Right lobe of liver (tissue), 6 donors: Measurements from ENCODE around the gene COPS4. TPM values are rescaled to one million over a fixed set of nuclear protein-coding genes. Genes with fewer than 3 reads are reported as not detected.
A peak's percentile ranks its signal among the peaks of the same experiment; 100 is the strongest.

Experiments
- ATAC-seq, 4 donors: fragments of 200-7000 bp; cut with Tn5 transposase; one replicate each; pipeline ENCODE4 v1.9.1; 2020; ENCODE audit warnings: mild to moderate bottlenecking in 4 of 4, moderate library complexity in 4 of 4
- DNase-seq, 3 donors: peaks; one replicate each; pipeline ENCODE4 v3.0.0-alpha.2; 2020
- H3K27ac ChIP-seq, 3 donors: fragments of 200-600 bp; one replicate each; pipeline ENCODE4 v1.8.0; 2022
- H3K27me3 ChIP-seq, 2 donors: fragments of 200-600 bp; one replicate each; pipeline ENCODE4 v1.8.0; 2022
- H3K36me3 ChIP-seq, 4 donors: fragments of 200-600 bp; sonication (generic) in 1 of 4; one replicate each; pipeline versions ENCODE4 v1.5.1 to v1.8.0; 2017 to 2022; ENCODE audit warnings: control low read depth in 1 of 4
- H3K4me1 ChIP-seq, 4 donors: fragments of 200-600 bp; sonication (generic) in 1 of 4; one replicate each; pipeline versions ENCODE4 v1.5.1 to v1.8.0; 2017 to 2022; ENCODE audit warnings: control low read depth in 1 of 4
- H3K4me3 ChIP-seq, 3 donors: fragments of 200-600 bp; one replicate each; pipeline ENCODE4 v1.8.0; 2022
- H3K9me3 ChIP-seq, 4 donors: fragments of 200-600 bp; sonication (generic) in 1 of 4; one replicate each; pipeline versions ENCODE4 v1.5.1 to v1.8.0; 2017 to 2022; ENCODE audit warnings: control low read depth in 1 of 4
- POLR2A ChIP-seq: fragments of 450-650 bp; IDR thresholded peaks from one replicate; pipeline ENCODE4 v1.6.1; 2017; ENCODE audit warnings: antibody characterized with exemption, mild to moderate bottlenecking
- WGBS: methylation state at CpG from one replicate; pipeline ENCODE4 v1.1.6; 2018; ENCODE audit warnings: low coverage, low lambda C conversion rate; ENCODE audit not compliant: insufficient coverage; ENCODE audit errors: missing lambda C conversion rate; 5-methylcytosine and 5-hydroxymethylcytosine counted together
- intact Hi-C, 2 donors: fragments of 100-400 bp; cut with DNase I; formaldehyde crosslinking; loops; one replicate each; pipeline versions ENCODE4 v1.11.2 to v1.14.1; 2022
- total RNA-seq, 6 experiments: library from RNA; depleted of rRNA in 2 of 6; stranded (reverse); fragments of >200 nt in 2 of 6; fragmentation: NEBNext Ultra II Directional in 3 of 6; extraction: Animal tissue kit (Norgen Biotek cat#: 25700) in 3 of 6; gene quantifications; one replicate each; pipeline versions ENCODE4 v1.1.0 to v1.2.4, GENCODE V29; 2016 to 2023
- TF ChIP-seq, protein P1 (sequence below), 4 donors: fragments of 200-600 bp in 3 of 4; fragments of 450-650 bp in 1 of 4; IDR thresholded peaks; one replicate each; pipeline versions ENCODE4 v1.5.1 to v1.8.0; 2016 to 2022; ENCODE audit warnings: antibody characterized with exemption in 4 of 4, mild to moderate bottlenecking in 2 of 4
- donor health status: DM: no; HTN: yes; CAD: no.
- donor health status: DM: no; HTN: no; CAD: no.
- donor health status: DM: no; HTN: no; CAD: no.
- donor health status: DM: no; HTN: yes; CAD: no.
- donor health status: DM: no; HTN: yes; CAD: no.

The COPS4 gene
- total RNA-seq, 6 experiments from 2014 or later: 11.1 to 18.9 (median 14.7) TPM

DNA sequence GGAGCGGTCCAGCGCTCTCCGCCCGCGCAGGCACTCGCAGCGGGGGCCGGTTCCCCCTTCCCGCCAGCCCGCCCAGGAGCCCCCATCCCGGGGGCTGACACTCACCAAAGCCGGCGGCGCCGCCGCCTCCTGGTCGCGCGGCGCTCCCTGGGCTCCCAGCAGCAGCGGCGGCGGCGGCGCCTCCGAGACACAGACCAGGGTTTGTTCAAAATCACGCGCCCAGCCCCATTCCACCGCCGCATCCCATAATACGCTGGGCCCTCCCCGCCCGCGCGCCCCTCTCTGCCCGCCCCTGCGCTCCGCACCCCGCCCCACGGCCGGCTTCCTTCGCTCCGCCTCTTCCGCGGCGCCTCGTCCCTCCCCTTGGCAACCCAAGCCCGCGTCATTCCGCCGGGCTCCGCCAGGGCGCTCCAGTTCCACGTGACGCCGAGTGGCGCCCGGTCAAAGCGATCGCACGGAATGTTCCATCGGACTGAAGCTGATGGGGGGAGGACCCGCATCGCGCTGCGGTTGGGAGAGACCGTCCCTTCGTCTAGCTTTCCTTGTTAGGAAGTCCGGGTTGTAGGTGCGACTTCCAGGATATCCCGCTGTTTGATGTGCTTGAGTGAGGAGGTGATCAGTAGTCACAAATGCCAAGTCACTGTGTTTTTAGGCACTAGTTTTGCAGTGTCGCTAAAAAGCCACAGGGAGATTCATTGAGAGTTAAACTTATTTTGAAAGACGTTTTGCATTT lies 22.1 kb upstream of the COPS4 start:
- Histone ChIP-seq H3K27ac (peak overlapping the region; percentile 67 to 76 (median 72)), H3K36me3 (no peaks in the 10 kb centered on the region), H3K9me3 (no peaks in the 10 kb centered on the region), H3K4me3 (peak overlapping the region; percentile 65 to 85 (median 70)), H3K27me3 (no peaks in the 10 kb centered on the region), H3K4me1 (peaks cover 0 to 23% (median 11%) of the 10 kb centered on the region in 4 donors)
- DNase-seq: peak; percentile 98 to 99 (median 99)
- 0% methylated on average over 21 of the region's 73 CpGs for WGBS
- TF ChIP-seq POLR2A: peak; percentile 76
- TF ChIP-seq, protein P1, sequence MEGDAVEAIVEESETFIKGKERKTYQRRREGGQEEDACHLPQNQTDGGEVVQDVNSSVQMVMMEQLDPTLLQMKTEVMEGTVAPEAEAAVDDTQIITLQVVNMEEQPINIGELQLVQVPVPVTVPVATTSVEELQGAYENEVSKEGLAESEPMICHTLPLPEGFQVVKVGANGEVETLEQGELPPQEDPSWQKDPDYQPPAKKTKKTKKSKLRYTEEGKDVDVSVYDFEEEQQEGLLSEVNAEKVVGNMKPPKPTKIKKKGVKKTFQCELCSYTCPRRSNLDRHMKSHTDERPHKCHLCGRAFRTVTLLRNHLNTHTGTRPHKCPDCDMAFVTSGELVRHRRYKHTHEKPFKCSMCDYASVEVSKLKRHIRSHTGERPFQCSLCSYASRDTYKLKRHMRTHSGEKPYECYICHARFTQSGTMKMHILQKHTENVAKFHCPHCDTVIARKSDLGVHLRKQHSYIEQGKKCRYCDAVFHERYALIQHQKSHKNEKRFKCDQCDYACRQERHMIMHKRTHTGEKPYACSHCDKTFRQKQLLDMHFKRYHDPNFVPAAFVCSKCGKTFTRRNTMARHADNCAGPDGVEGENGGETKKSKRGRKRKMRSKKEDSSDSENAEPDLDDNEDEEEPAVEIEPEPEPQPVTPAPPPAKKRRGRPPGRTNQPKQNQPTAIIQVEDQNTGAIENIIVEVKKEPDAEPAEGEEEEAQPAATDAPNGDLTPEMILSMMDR (IDR thresholded peaks at IDR 0.05): peak; percentile 30 to 60 (median 49)
- intact Hi-C loops: no loop called here
- ATAC-seq: peak; percentile 94 to 98 (median 94)

DNA sequence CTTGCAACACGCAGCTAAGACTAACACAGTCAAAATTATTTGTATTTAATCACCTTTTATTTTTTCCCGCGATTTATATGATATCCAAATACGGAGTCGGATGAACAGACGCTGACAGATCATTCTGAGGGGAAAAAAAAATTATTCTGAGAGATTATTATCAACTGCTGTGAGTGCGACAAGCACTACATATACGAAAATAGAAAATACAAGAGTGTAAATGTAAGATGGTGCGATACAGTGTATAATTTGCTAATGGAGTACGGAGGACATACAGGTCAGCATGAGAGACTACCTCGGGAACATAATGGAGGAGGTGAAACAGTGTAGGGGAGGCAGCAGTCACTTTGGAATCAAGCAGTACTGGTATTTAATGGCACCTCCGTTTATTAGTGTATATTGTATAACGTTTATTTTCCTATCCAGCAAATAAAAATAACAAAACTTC lies 21.5 kb upstream of the COPS4 start:
- Histone ChIP-seq H3K4me1 (peaks cover 0 to 23% (median 11%) of the 10 kb centered on the region in 4 donors), H3K27me3 (no peaks in the 10 kb centered on the region), H3K27ac (peak overlapping the region; percentile 52 to 63 (median 56)), H3K36me3 (no peaks in the 10 kb centered on the region), H3K9me3 (no peaks in the 10 kb centered on the region), H3K4me3 (peak overlapping the region; percentile 33 to 85 (median 70))
- DNase-seq: no peak
- intact Hi-C loops: no loop called here
- 5% methylated on average over 13 of the region's 13 CpGs for WGBS
- no peak for TF ChIP-seq POLR2A
- TF ChIP-seq, protein P1 (IDR thresholded peaks at IDR 0.05): no peak
- no peak for ATAC-seq

DNA sequence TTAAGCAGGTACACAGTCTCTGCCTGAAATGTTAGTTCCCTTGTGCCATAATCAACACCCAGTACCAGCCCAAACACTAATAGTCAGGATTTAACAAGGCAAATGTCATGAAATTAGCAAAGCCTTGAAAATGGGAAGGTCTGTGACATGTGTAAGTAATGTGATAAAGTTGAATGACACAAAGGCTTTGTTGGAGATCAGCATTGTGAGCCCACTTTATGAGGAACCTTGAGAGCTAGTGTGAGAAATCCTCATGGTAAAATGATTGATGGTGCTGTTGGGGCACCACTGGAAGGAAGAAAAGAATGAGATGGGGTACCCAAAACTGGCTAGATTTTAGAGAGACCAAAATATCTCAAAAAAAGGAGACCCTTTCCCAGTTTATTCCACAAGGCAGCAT lies 21.1 kb upstream of the COPS4 start:
- H3K27ac ChIP-seq: peak overlapping the region in 2 of 3 donors; percentile 52 to 63
- DNase-seq (no peak), ATAC-seq (no peak)
- peak overlapping the region in 2 of 3 donors; percentile 70 to 85 for H3K4me3 ChIP-seq
- no peaks in the 10 kb centered on the region for H3K36me3 ChIP-seq
- TF ChIP-seq, protein P1 (IDR thresholded peaks at IDR 0.05): no peak
- TF ChIP-seq POLR2A: no peak
- intact Hi-C loops: no loop called here
- no peaks in the 10 kb centered on the region for H3K9me3 ChIP-seq
- H3K4me1 ChIP-seq: peaks cover 0 to 23% (median 10%) of the 10 kb centered on the region in 4 donors
- no peaks in the 10 kb centered on the region for H3K27me3 ChIP-seq

DNA sequence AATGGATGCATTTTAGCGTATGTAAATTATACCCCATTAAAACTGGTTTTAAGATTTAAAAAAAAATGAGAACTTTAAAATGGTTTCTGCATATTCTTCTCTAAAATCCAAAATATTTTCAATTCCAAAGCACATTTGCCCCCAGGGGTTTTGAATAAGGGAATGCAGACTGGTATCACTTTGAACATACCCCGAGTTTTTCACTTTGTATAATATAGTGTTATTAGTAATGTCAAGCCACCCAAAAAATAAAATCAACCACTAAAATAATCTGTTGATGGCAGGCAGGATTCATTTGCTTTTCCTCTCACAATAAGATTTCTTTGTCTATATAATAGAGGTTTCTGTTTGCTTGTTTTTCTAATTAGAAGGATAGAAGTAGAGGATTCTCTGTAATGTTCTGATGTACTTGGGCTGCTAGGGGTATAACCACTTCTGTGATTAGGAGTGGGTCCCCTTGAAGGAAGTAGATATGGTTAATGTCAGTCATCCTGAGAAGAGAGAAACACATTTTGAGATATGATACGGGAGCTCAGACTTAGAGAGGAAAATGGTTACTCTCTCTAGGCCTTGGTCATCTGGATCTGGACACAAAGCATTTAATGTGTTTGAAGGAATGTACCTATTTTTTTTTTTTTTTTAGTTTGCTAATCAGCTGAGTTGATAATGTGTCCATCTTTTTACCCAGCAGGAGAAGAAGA lies 15.0 kb upstream of the COPS4 start:
- no peak overlapping the region for H3K27ac ChIP-seq
- ATAC-seq (no peak), DNase-seq (no peak)
- no peaks in the 10 kb centered on the region for H3K36me3 ChIP-seq
- no peak overlapping the region for H3K4me3 ChIP-seq
- intact Hi-C loops: no loop called here
- no peaks in the 10 kb centered on the region for H3K4me1 ChIP-seq
- TF ChIP-seq, protein P1 (IDR thresholded peaks at IDR 0.05): no peak
- no peak for TF ChIP-seq POLR2A
- H3K27me3 ChIP-seq: no peaks in the 10 kb centered on the region
- H3K9me3 ChIP-seq: no peaks in the 10 kb centered on the region
- 65% methylated on average over 3 of the region's 3 CpGs for WGBS
